Upper lobe of left lung (tissue), 6 donors: Measurements from ENCODE around the gene RFC1. TPM values are rescaled to one million over a fixed set of nuclear protein-coding genes. Genes with fewer than 3 reads are reported as not detected.
"Not testable (repeated sequence)": the region's sequence is repeated elsewhere in the genome, so short reads cannot be mapped to it uniquely, and the experiment has no call there.

Source experiments
- ATAC-seq, 2 donors: fragments of 200-7000 bp; cut with Tn5 transposase; one replicate each; pipeline ENCODE4 v1.9.1; 2022; ENCODE audit warnings: mild to moderate bottlenecking in 2 of 2, moderate library complexity in 2 of 2; ENCODE audit not compliant: low FRiP score in 2 of 2
- DNase-seq, 2 donors: peaks; one replicate each; pipeline ENCODE4 v3.0.0-alpha.2; 2019 to 2020
- H3K27ac ChIP-seq, 4 donors: fragments of 200-600 bp; sonication (generic); one replicate each; pipeline ENCODE4 v1.5.1; 2016 to 2019
- H3K27me3 ChIP-seq, 4 donors: fragments of 200-600 bp; sonication (generic); one replicate each; pipeline ENCODE4 v1.5.1; 2017 to 2019
- H3K36me3 ChIP-seq, 4 donors: fragments of 200-600 bp; sonication (generic); one replicate each; pipeline ENCODE4 v1.5.1; 2016 to 2019
- H3K4me1 ChIP-seq, 4 donors: fragments of 200-600 bp; sonication (generic); one replicate each; pipeline ENCODE4 v1.5.1; 2018 to 2019
- H3K4me3 ChIP-seq, 4 donors: fragments of 200-600 bp; sonication (generic); one replicate each; pipeline ENCODE4 v1.5.1; 2017 to 2019; ENCODE audit warnings: mild to moderate bottlenecking in 2 of 4, moderate library complexity in 1 of 4
- H3K9me3 ChIP-seq, 4 donors: fragments of 200-600 bp; sonication (generic); one replicate each; pipeline ENCODE4 v1.5.1; 2018 to 2019
- EP300 ChIP-seq, 4 donors: sonication (generic); formaldehyde crosslinking; IDR thresholded peaks; one replicate each; pipeline ENCODE4 v1.5.1; 2017; ENCODE audit warnings: antibody characterized with exemption in 4 of 4, control low read depth in 2 of 4
- POLR2A ChIP-seq, 4 donors: fragments of 450-650 bp; IDR thresholded peaks; one replicate each; pipeline ENCODE4 v1.5.1; 2016 to 2017; ENCODE audit warnings: antibody characterized with exemption in 4 of 4, mild to moderate bottlenecking in 2 of 4
- POLR2AphosphoS5 ChIP-seq, 2 donors: sonication (generic); formaldehyde crosslinking; IDR thresholded peaks; one replicate each; pipeline ENCODE4 v1.5.1; 2017; ENCODE audit warnings: antibody characterized with exemption in 2 of 2
- WGBS, 2 donors: methylation state at CpG; one replicate each; pipeline ENCODE4 v1.1.5; 2017 to 2018; 5-methylcytosine and 5-hydroxymethylcytosine counted together
- total RNA-seq, 6 donors: library from RNA; depleted of rRNA in 4 of 6; stranded (reverse); fragments of >200 nt in 4 of 6; gene quantifications; one replicate each; pipeline versions ENCODE4 v1.1.0 to v1.2.1, GENCODE V29; 2016 to 2021
- TF ChIP-seq, protein P1 (sequence below), 6 experiments: fragments of 450-650 bp in 4 of 6; fragments of 200-600 bp in 2 of 6; sonication (generic) in 2 of 6; IDR thresholded peaks; one replicate each; pipeline ENCODE4 v1.5.1; 2016 to 2019; ENCODE audit warnings: antibody characterized with exemption in 6 of 6
- donor health status: DM: no; HTN: no; CAD: no; lungs with moderate emphysema.
- donor health status: DM: no; HTN: yes; CAD: no; lungs with severe emphysema.

The RFC1 gene
- total RNA-seq, 6 donors from 2014 or later = 33.0 to 127 (median 44.4) TPM

DNA sequence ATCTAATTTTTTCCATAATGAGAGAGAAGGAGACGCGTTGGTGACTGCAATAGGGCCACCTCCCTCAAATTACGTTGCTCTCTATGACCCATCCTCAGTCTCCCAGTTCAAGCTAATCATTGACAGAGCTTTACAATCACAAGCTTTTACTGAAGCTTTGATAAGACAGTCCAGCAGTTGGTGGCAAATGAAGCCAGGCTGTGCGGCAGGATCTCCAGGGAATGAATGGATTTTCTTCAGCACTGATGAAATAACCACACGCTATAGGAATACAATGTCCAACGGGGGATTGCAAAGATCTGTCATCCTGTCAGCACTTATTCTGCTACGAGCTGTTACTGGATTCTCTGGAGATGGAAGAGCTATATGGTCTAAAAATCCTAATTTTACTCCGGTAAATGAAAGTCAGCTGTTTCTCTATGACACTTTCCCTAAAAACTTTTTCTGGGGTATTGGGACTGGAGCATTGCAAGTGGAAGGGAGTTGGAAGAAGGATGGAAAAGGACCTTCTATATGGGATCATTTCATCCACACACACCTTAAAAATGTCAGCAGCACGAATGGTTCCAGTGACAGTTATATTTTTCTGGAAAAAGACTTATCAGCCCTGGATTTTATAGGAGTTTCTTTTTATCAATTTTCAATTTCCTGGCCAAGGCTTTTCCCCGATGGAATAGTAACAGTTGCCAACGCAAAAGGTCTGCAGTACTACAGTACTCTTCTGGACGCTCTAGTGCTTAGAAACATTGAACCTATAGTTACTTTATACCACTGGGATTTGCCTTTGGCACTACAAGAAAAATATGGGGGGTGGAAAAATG, 40.8 kb upstream of the RFC1 start, which contains the start of gene KLB:
TSS of gene KLB (plus strand) at position 168 of the 821 bp plus-strand sequence. CDS start at position 188, 20 bp downstream.
- H3K27me3 ChIP-seq = no peaks in the 10 kb centered on the region
- no peaks in the 10 kb centered on the region for H3K9me3 ChIP-seq
- ATAC-seq (no peak), DNase-seq (no peak)
- H3K4me3 ChIP-seq = no peak within 1 kb of the TSS
- H3K36me3 ChIP-seq = no peaks in the 10 kb centered on the region
- WGBS, 2 donors = 51 to 54% methylated on average over 12 of the region's 12 CpGs
- no peak within 1 kb of the TSS for H3K27ac ChIP-seq
- TF ChIP-seq POLR2A (IDR thresholded peaks at IDR 0.05) (no peak), EP300 (IDR thresholded peaks at IDR 0.05) (no peak), POLR2AphosphoS5 (IDR thresholded peaks at IDR 0.05) (no peak)
- TF ChIP-seq, protein P1, sequence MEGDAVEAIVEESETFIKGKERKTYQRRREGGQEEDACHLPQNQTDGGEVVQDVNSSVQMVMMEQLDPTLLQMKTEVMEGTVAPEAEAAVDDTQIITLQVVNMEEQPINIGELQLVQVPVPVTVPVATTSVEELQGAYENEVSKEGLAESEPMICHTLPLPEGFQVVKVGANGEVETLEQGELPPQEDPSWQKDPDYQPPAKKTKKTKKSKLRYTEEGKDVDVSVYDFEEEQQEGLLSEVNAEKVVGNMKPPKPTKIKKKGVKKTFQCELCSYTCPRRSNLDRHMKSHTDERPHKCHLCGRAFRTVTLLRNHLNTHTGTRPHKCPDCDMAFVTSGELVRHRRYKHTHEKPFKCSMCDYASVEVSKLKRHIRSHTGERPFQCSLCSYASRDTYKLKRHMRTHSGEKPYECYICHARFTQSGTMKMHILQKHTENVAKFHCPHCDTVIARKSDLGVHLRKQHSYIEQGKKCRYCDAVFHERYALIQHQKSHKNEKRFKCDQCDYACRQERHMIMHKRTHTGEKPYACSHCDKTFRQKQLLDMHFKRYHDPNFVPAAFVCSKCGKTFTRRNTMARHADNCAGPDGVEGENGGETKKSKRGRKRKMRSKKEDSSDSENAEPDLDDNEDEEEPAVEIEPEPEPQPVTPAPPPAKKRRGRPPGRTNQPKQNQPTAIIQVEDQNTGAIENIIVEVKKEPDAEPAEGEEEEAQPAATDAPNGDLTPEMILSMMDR (IDR thresholded peaks at IDR 0.05) = no peak
- no peaks in the 10 kb centered on the region for H3K4me1 ChIP-seq

DNA sequence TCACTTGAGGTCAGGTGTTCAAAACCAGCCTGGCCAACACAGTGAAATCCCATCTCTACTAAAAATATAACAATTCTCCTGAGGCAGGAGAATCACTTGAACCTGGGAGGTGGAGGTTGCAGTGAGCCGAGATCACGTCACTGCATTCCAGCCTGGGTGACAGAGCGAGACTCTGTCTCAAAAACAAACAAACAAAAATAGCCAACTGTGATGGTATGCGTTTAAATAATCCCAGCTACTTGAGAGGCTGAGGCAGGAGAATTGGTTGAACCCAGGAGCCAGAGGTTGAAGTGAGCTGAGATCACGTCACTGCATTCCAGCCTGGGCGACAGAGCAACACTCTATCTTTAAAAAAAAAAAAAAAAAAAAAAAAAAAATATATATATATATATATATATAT, 35.5 kb upstream of the RFC1 start:
- not testable (repeated sequence) for H3K36me3 ChIP-seq, DNase-seq, H3K4me3 ChIP-seq, ATAC-seq, H3K27me3 ChIP-seq, H3K9me3 ChIP-seq, H3K27ac ChIP-seq, H3K4me1 ChIP-seq
- 40 to 59% methylated on average over 6 of the region's 6 CpGs for WGBS, 2 donors

- no peak for ATAC-seq
- Histone ChIP-seq H3K27ac (no peak overlapping the region), H3K36me3 (no peaks in the 10 kb centered on the region), H3K4me3 (no peak overlapping the region), H3K27me3 (no peaks in the 10 kb centered on the region), H3K4me1 (no peaks in the 10 kb centered on the region), H3K9me3 (no peaks in the 10 kb centered on the region)
- no peak for DNase-seq
- TF ChIP-seq POLR2AphosphoS5 (IDR thresholded peaks at IDR 0.05) (no peak), POLR2A (IDR thresholded peaks at IDR 0.05) (no peak), EP300 (IDR thresholded peaks at IDR 0.05) (no peak)
- TF ChIP-seq, protein P1 (IDR thresholded peaks at IDR 0.05) = no peak
- WGBS, 2 donors = 48 to 49% methylated on average over 3 of the region's 3 CpGs
Measured at GRCh38 chr4:39394706-39395105, 28.5 kb upstream of the RFC1 start.

DNA sequence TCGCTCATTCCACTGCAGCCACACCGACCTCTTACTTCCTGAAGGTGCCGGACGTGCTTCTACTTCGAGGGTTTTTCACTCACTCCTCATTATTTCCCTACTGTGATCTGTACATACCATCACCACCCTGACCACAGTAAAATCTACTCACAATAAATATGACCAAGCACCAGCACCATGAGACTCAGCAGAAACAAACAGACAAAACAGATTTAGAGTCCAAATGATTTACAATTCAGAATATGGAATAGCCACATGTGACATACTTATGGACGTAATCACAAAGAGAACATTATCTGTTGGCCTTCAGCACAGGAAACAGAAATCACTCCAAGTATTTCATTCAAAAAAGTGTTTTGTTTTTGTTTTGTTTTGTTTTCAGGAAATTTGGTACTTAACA, 24.4 kb upstream of the RFC1 start:
- H3K4me1 ChIP-seq = no peaks in the 10 kb centered on the region
- H3K4me3 ChIP-seq = no peak overlapping the region
- no peak overlapping the region for H3K27ac ChIP-seq
- no peaks in the 10 kb centered on the region for H3K36me3 ChIP-seq
- no peaks in the 10 kb centered on the region for H3K27me3 ChIP-seq
- WGBS, 2 donors = 56 to 58% methylated on average over 6 of the region's 6 CpGs
- H3K9me3 ChIP-seq = no peaks in the 10 kb centered on the region
- no peak for ATAC-seq
- TF ChIP-seq POLR2AphosphoS5 (IDR thresholded peaks at IDR 0.05) (no peak), EP300 (IDR thresholded peaks at IDR 0.05) (no peak), POLR2A (IDR thresholded peaks at IDR 0.05) (no peak)
- TF ChIP-seq, protein P1 (IDR thresholded peaks at IDR 0.05) = no peak
- no peak for DNase-seq

DNA sequence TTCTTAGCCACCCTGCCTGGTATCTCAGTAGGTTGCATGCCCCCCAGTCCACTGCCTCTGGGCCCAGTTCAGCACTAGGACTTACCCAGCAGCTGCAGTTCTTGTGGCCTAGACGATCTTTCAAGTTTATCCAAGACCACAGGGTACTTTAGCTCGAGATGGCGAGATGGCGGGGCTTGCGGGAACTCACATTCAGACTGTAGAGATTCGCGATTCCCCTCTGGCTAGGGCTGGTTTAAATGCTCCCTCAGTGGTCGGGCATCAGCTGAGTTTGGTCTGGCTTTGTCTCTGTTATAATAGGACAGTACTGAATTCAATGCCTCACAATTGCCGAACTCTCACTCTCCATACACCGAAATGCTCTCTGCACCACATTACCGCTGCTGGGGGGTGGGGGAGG, 18.4 kb upstream of the RFC1 start:
- Histone ChIP-seq H3K9me3 (no peaks in the 10 kb centered on the region), H3K4me3 (no peak overlapping the region), H3K4me1 (no peaks in the 10 kb centered on the region), H3K27ac (no peak overlapping the region), H3K27me3 (no peaks in the 10 kb centered on the region), H3K36me3 (no peaks in the 10 kb centered on the region)
- 92 to 95% methylated on average over 11 of the region's 11 CpGs for WGBS, 2 donors
- TF ChIP-seq POLR2AphosphoS5 (IDR thresholded peaks at IDR 0.05) (no peak), EP300 (IDR thresholded peaks at IDR 0.05) (no peak)
- TF ChIP-seq, protein P1 (IDR thresholded peaks at IDR 0.05) = no peak
- DNase-seq = no peak
- peak in 1 of 2 donors; percentile 11 for ATAC-seq
